HG03520 (cell line): ENCODE data around the gene CADM2.
"Not testable (repeated sequence)": the region's sequence is repeated elsewhere in the genome, so short reads cannot be mapped to it uniquely, and the experiment has no call there.

ENCODE experiments used
- ATAC-seq: cut with Tn5 transposase; IDR thresholded peaks from one replicate; pipeline ENCODE4 v1.9.1; 2021; ENCODE audit warnings: mild to moderate bottlenecking, moderate library complexity; ENCODE audit not compliant: unreplicated experiment

CADM2 gene

GRCh38 chr3:85626662-85627061 is 667.9 kb downstream of the CADM2 start:
- no peak for ATAC-seq

- ATAC-seq = no peak
These were observed 669.1 kb downstream of the CADM2 start for GRCh38 chr3:85627932-85628331.

- no peak for ATAC-seq
These were observed 672.3 kb downstream of the CADM2 start for GRCh38 chr3:85631070-85631469.

- ATAC-seq = no peak
These were observed 674.1 kb downstream of the CADM2 start for GRCh38 chr3:85632921-85633320.

GRCh38 chr3:85652360-85652759 is 693.6 kb downstream of the CADM2 start:
- no peak for ATAC-seq

- ATAC-seq = no peak
These were observed 701.7 kb downstream of the CADM2 start for GRCh38 chr3:85660451-85660850.

GRCh38 chr3:85662462-85662861 is 703.7 kb downstream of the CADM2 start:
- no peak for ATAC-seq

GRCh38 chr3:85667744-85668143 is 709.0 kb downstream of the CADM2 start:
- ATAC-seq = no peak

GRCh38 chr3:85670634-85671205 is 711.9 kb downstream of the CADM2 start:
- ATAC-seq = no peak

GRCh38 chr3:85672761-85673160 is 714.0 kb downstream of the CADM2 start:
- no peak for ATAC-seq

GRCh38 chr3:85678713-85679112 is 719.9 kb downstream of the CADM2 start:
- no peak for ATAC-seq

GRCh38 chr3:85681906-85682305 is 723.1 kb downstream of the CADM2 start:
- ATAC-seq = no peak

GRCh38 chr3:85691196-85691595 is 732.4 kb downstream of the CADM2 start:
- no peak for ATAC-seq

GRCh38 chr3:85697156-85697555 is 738.4 kb downstream of the CADM2 start:
- ATAC-seq = no peak

- no peak for ATAC-seq
These were observed 747.3 kb downstream of the CADM2 start for GRCh38 chr3:85706130-85706529.

- ATAC-seq = not testable (repeated sequence)
These were observed 749.5 kb downstream of the CADM2 start for GRCh38 chr3:85708325-85708724.

- no peak for ATAC-seq
These were observed 750.6 kb downstream of the CADM2 start for GRCh38 chr3:85709346-85709892.

- no peak for ATAC-seq
These were observed 751.7 kb downstream of the CADM2 start for GRCh38 chr3:85710490-85710889.

- ATAC-seq = no peak
These were observed 762.8 kb downstream of the CADM2 start for GRCh38 chr3:85721409-85722145.

- ATAC-seq = no peak
These were observed 767.0 kb downstream of the CADM2 start for GRCh38 chr3:85725809-85726208.

- ATAC-seq = no peak
These were observed 767.5 kb downstream of the CADM2 start for GRCh38 chr3:85726241-85726640.

GRCh38 chr3:85737846-85738245 is 779.1 kb downstream of the CADM2 start:
- ATAC-seq = no peak
